Neural crest cell (in vitro differentiated cells): Measurements from ENCODE around the gene RACGAP1. TPM values are rescaled to one million over a fixed set of nuclear protein-coding genes. Genes with fewer than 3 reads are reported as not detected.

Experiments used
- DNase-seq: peaks from one replicate; pipeline ENCODE4 v3.0.0; 2021; ENCODE audit warnings: low read depth, mixed read lengths, low spot score
- H3K27ac Mint-ChIP-seq: one replicate; pipeline ENCODE4 v1.8.0; 2021; ENCODE audit warnings: mild to moderate bottlenecking, mixed read lengths; ENCODE audit not compliant: unreplicated experiment
- H3K27me3 Mint-ChIP-seq: 2 replicates; pipeline ENCODE4 v1.8.0; 2021; ENCODE audit warnings: low read depth, mild to moderate bottlenecking, mixed read lengths
- H3K36me3 Mint-ChIP-seq: 2 replicates; pipeline ENCODE4 v1.8.0; 2021; ENCODE audit warnings: low read depth, mild to moderate bottlenecking, mixed read lengths
- H3K4me1 Mint-ChIP-seq: 2 replicates; pipeline ENCODE4 v1.8.0; 2021; ENCODE audit warnings: mixed read lengths
- H3K4me3 Mint-ChIP-seq: one replicate; pipeline ENCODE4 v1.8.0; 2021; ENCODE audit warnings: mild to moderate bottlenecking, mixed read lengths
- H3K9me3 Mint-ChIP-seq: 2 replicates; pipeline ENCODE4 v1.8.0; 2021; ENCODE audit warnings: mixed read lengths
- total RNA-seq: library from RNA; stranded (reverse); gene quantifications from 2 replicates; pipeline ENCODE4 v1.2.1, GENCODE V29; 2021
- TF ChIP-seq, protein P1 (sequence below): fragments of 200-600 bp; sonication (generic); conservative IDR thresholded peaks from 2 replicates; pipeline ENCODE4 v1.5.0; 2021; ENCODE audit warnings: antibody characterized with exemption, mild to moderate bottlenecking

RACGAP1 gene
- total RNA-seq, 1 donor from 2014 or later = 104 TPM

DNA sequence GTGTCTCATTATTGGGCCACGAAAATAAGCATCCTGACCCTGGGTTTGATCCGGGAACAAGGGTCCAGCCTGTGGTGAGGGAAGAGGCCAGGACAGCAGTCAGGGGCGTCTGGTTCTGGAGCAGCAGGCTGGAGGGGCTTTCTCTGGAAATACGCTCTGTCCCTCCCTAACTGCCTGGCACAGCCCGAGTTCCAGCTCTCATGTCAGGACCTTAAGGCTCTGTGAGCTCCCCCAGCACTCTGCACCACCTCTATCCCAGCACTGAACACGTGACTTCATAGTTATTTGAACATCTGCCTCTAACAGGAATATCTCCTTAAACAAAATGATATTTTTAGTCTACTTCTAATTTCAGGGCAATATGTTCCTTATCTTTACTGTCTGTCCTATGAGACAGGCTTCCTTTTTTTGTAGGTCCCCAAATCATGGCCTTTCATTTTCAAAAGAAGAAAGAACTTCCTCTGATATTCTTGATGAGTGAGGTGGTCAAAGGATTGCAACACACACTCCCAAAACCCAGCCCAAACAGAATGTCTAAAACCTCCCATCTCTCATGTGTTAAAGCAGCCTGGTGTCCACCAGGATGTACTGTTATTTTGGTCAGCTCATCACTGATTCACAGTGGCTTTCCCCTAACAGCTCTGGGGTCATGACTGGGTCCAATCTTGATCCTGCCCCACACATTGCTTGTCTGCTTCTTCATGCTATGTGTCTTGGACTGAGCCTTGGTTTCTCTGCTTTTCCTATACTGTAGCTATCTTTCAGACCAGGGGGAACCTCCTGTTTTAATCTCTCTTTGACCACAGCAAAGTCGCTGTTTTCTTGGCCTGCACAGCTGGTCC is 42.8 kb downstream of the RACGAP1 start:
- no peak overlapping the region for H3K4me3 Mint-ChIP-seq
- TF ChIP-seq, protein P1, sequence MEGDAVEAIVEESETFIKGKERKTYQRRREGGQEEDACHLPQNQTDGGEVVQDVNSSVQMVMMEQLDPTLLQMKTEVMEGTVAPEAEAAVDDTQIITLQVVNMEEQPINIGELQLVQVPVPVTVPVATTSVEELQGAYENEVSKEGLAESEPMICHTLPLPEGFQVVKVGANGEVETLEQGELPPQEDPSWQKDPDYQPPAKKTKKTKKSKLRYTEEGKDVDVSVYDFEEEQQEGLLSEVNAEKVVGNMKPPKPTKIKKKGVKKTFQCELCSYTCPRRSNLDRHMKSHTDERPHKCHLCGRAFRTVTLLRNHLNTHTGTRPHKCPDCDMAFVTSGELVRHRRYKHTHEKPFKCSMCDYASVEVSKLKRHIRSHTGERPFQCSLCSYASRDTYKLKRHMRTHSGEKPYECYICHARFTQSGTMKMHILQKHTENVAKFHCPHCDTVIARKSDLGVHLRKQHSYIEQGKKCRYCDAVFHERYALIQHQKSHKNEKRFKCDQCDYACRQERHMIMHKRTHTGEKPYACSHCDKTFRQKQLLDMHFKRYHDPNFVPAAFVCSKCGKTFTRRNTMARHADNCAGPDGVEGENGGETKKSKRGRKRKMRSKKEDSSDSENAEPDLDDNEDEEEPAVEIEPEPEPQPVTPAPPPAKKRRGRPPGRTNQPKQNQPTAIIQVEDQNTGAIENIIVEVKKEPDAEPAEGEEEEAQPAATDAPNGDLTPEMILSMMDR = no peak
- no peaks in the 10 kb centered on the region for H3K36me3 Mint-ChIP-seq
- H3K4me1 Mint-ChIP-seq = peaks cover 28% of the 10 kb centered on the region
- no peak for DNase-seq
- H3K27me3 Mint-ChIP-seq = no peaks in the 10 kb centered on the region
- no peak overlapping the region for H3K27ac Mint-ChIP-seq
- no peaks in the 10 kb centered on the region for H3K9me3 Mint-ChIP-seq

DNA sequence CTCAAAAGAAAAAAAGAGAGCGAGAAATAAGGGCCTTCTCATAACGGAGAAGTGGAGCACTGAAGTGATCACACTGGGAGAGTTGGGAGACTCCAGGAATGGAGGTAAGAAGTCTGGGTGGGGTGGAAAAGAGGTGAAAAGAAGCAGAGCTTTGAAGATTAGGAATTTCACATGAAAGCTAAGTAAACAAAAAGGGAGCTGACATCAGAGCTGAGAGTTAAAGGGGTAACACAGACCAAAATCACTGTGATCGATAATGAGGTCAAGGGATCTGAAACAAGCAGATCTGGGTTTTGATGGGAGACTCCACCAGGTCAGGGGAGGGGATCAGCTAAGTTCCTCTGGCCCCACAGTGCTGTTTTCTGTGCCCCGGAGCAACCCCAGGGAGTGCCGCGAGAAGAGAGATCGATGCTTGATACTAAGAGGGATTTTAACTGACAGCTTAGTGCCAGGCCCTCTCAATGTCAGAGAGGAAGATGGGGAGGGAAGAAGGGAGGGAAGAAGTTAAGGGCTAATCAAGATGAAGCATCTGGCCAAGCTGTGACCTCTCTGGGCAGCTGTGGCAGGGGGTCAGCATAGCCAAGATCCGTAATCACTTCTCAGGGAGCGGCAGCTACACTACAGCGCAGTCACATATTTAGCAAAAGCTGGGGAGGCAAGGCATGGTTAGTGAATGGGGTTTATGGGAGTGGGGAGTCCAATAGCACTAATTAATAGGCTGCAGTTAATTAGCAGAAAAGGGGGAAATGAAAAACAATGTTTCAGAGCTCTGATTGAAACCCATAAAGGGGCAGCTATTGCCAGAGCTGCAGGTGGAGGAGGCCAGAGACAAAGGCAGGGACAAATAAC is 44.6 kb downstream of the RACGAP1 start:
- no peak for DNase-seq

DNA sequence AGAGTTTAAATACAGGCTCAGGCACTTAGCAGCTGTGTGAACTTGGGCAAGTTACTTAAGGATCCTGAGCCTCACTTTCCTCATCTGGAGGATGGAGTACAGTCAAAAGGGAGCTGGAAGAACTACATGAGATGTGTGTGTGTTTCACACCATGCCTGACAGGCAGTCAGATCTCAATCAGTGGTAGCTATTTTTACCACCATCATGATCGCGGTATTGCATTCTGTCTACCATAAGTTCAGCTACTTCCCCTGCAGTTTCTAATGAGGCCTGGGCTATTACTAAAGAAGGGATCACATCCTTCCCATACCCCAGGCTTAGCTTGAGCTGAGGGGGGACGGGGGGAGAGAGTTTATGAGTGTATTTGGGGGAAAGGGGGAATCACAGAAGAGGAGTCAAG is 45.5 kb downstream of the RACGAP1 start:
- TF ChIP-seq, protein P1 = no peak
- Mint-ChIP-seq H3K9me3 (no peaks in the 10 kb centered on the region), H3K27ac (no peak overlapping the region), H3K36me3 (no peaks in the 10 kb centered on the region), H3K27me3 (no peaks in the 10 kb centered on the region), H3K4me3 (no peak overlapping the region), H3K4me1 (peaks cover 28% of the 10 kb centered on the region)
- DNase-seq = no peak

More for the DNA sequence above, 44.6 kb downstream of the RACGAP1 start:
- H3K4me3 Mint-ChIP-seq = no peak overlapping the region
- no peaks in the 10 kb centered on the region for H3K9me3 Mint-ChIP-seq
- H3K27me3 Mint-ChIP-seq = no peaks in the 10 kb centered on the region
- H3K36me3 Mint-ChIP-seq = no peaks in the 10 kb centered on the region
- TF ChIP-seq, protein P1 = no peak
- H3K27ac Mint-ChIP-seq = peak overlapping the region; percentile 91
- peaks cover 28% of the 10 kb centered on the region for H3K4me1 Mint-ChIP-seq

DNA sequence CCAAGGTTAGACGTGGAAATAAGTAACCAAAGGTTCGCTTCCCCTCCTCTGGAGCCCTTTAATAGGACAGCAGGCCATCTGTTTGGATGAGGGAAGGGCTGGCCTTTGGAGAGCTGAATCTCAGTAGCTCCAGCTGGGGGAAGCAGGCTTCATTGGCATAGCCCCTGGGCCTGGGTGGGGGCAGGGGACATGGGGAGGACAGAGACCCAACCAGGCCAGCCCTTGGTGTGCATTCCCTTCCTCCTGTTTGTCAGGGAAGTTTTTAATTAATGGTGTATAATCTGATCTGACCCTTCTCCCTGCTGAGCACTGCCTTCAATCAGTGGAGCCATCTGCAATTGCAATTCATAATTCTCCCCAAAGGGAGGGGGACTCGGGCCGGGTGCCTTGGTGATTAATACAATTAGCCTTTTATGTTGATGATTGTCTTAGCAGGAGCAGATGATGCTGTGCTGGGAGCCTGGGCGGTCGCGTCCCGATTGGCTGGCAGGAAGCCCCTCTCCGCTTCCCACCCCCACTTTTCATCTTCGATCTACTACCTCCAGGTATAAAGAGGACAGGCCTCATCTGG is 46.2 kb downstream of the RACGAP1 start:
- TF ChIP-seq, protein P1 = no peak
- no peak for DNase-seq
- no peaks in the 10 kb centered on the region for H3K9me3 Mint-ChIP-seq
- H3K27me3 Mint-ChIP-seq = no peaks in the 10 kb centered on the region
- no peaks in the 10 kb centered on the region for H3K36me3 Mint-ChIP-seq
- peak overlapping the region; percentile 62 for H3K27ac Mint-ChIP-seq
- peaks cover 28% of the 10 kb centered on the region for H3K4me1 Mint-ChIP-seq
- no peak overlapping the region for H3K4me3 Mint-ChIP-seq

DNA sequence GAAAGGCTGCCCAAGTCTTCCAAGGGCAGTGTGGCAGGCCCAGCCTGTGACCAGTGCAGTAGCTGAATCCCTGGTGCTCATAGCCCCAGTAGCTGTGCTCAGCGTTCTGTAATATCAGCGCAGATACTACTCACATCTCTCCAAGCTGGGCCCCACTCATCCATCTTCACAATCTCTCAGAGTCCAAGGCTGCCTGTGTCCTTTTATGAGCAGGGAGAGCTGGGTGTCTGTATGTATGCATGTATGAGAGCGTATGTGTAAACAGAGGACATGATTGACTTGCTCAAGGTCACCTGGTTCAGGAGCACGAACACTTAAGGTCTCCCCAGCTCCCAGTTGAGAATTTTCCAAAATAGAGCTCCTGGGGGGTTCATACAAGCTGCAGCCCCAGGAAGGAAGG is 47.2 kb downstream of the RACGAP1 start:
- peaks cover 28% of the 10 kb centered on the region for H3K4me1 Mint-ChIP-seq
- H3K36me3 Mint-ChIP-seq = no peaks in the 10 kb centered on the region
- no peaks in the 10 kb centered on the region for H3K27me3 Mint-ChIP-seq
- DNase-seq = no peak
- no peak overlapping the region for H3K4me3 Mint-ChIP-seq
- no peaks in the 10 kb centered on the region for H3K9me3 Mint-ChIP-seq
- TF ChIP-seq, protein P1 = no peak
- no peak overlapping the region for H3K27ac Mint-ChIP-seq
